Skeletal muscle cell (primary cell): ENCODE results near the gene PNMA8B.
"Not testable (repeated sequence)": the region's sequence is repeated elsewhere in the genome, so short reads cannot be mapped to it uniquely, and the experiment has no call there.

ENCODE experiments used
- DNase-seq: peaks from one replicate; pipeline ENCODE4 v3.0.0-alpha.2; 2010; ENCODE audit warnings: low read depth
- H3K4me3 ChIP-seq: 2 replicates; pipeline ENCODE4 v1.5.1; 2011; ENCODE audit warnings: low read depth, mild to moderate bottlenecking, control low read depth, low read length, moderate library complexity

Gene PNMA8B

DNA sequence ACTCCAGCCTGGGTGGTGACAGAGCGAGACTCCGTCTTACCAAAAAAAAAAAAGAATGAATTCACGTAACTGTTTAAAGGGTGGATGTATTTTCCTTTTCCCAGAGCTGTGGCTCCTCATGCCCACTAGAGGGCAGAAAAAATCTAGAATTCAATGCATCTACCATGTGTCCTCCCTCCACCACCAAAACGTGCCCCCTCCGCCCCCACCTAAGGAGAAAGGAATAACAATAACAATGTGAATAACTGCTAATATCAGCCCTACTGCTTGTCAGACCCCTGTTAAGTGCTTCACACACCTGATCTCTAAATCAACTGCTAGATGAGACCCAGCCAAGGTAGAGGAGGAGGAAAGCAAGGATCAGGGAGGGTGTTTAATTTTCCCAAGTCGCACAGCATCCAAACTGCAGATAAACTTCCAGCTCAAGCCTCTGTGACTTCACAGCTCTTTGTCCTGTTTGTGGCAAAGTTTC, 20.2 kb upstream of the PNMA8B start:
- H3K4me3 ChIP-seq, result no peak overlapping the region
- DNase-seq, result no peak

- no peak for DNase-seq
- no peak overlapping the region for H3K4me3 ChIP-seq
Measured at GRCh38 chr19:46515290-46515609, 19.6 kb upstream of the PNMA8B start.

DNA sequence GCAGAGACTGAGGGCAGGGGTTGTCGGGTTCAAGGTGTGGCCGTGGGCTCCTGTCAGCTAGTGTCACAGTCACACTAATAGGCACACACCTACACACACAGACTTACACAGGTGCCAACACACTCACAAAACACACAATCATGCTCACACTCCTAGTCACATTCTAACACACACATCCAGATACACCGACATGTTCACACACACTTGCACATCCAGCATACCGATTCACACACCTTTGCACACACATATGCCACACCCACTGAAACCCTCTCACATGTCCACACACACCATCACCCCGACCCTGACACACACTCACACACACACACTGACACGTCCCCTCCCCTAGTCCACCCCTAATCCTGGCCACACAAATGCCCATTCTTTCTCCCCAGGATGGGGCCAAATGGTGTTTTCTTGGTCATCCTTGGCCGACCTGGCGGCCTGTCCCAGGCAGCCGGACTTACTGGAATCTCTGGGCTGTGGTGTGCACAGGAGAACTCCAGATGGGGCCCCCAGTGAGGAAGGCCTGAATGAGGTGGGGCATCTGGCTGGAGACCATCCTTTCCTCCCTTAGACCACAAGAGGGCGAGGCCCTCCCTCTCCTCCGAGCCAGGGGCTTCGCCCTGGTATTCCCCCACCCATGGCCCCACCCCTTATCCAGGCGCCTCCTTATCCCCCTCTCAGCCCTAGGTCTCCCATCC, 19.1 kb upstream of the PNMA8B start:
- H3K4me3 ChIP-seq, result no peak overlapping the region
- DNase-seq, result no peak

GRCh38 chr19:46513461-46514236, 18.0 kb upstream of the PNMA8B start:
- DNase-seq, result peak; percentile 15
- no peak overlapping the region for H3K4me3 ChIP-seq

DNA sequence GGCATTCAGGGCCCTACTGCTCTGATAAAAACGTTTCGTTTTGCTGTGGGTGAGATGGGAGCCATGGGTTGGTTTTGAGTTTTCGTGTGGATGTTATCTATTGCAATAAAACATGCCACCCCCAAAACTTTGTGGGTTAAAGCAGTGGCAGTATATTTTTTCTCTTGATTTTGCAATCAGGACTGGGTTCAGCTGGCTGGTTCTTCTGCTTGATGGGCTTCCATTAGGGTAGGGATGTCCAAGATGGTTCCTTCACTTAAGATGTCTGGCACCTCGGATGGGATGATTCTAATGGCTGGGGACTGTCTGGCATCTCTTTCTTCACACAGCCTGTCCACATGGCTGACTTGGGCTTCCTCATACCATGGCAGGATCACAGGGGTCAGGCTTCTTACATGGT, 15.6 kb upstream of the PNMA8B start:
- H3K4me3 ChIP-seq, result no peak overlapping the region
- no peak for DNase-seq

DNA sequence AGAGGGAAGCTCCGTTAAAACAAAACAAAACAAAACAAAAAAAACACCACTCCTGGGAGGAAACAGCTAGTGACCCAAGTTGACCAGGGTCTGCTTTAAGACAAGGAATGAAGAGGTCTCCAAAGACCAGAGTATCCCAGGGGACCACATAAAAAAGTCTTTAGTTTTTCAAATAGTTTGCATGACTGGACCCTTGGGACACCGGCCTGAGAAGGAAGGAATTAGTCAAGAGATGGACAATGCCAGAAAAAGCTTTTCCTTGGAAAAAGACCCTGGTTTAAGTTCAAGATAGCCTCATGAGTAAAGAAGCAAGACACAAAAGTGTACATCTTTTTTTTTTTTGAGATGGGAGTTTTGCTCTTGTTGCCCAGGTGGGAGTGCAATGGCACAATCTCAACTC, 12.5 kb upstream of the PNMA8B start:
- DNase-seq, result no peak
- no peak overlapping the region for H3K4me3 ChIP-seq

DNA sequence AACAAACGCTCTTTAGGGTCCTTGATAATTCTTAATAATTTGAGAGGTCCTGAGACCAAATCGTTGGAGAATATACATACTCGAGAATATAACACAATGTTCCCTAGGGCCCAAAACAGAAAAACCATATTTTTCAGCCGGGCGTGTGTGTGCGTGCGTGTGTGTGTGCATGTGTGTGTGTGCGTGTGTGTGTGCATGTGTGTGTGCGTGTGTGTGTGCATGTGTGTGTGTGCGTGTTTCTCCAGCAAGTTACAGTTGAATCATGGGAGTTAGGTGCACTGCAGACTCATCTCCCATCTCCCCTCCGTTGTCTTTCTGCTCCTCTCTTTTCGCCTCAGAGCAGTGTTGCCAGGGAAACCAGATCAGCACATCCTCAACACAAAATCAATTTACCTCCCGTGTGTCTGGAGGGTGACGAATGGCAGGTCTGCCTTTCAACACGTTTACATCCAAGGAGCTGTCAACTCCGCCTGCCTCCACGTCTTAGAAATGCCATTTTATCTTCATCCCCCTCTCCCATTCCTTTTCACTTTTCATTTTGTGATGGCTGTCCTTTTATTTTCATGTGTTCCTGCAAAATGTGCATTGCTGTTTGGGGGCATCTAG, 8.3 kb upstream of the PNMA8B start:
- no peak overlapping the region for H3K4me3 ChIP-seq
- no peak for DNase-seq

DNA sequence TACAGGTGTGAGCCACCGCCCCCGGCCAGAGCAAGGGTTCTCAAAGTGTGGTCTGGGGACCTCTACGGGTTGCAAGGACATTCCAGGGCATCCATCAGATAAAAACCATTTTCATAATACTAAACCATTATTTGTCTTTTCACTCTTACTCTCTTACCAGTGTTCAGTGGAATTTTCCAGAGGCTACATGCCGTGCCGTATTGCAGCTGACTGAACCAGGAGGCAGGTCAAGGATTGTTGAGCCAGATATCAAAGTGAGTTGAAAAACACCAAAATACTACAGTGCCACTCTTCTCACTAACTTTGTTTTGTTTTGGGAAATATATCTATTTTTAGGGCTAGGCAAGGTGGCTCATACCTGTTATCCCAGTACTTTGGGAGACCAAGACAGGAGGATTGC, 7.2 kb upstream of the PNMA8B start:
- no peak overlapping the region for H3K4me3 ChIP-seq
- no peak for DNase-seq

GRCh38 chr19:46499692-46500091, 4.0 kb upstream of the PNMA8B start:
- DNase-seq, result no peak
- no peak overlapping the region for H3K4me3 ChIP-seq

GRCh38 chr19:46497773-46498172, 2.1 kb upstream of the PNMA8B start:
- no peak overlapping the region for H3K4me3 ChIP-seq
- DNase-seq, result no peak

DNA sequence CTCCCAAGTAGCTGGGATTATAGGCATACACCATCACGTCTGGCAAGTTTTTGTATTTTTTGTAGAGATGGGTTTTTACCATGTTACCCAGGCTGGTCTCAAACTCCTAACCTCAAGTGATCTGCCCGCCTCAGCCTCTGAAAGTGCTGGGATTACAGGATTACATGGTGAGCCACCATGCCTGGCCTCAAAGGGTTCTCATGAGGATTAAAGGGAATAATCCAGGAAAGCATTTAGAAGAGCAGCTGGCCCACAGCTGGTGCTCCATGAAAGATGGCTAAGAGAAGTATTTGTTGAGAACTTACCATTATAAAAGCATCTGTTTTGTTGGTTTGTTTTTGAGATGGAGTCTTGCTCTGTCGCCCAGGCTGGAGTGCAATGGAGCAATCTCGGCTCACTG, 1.2 kb upstream of the PNMA8B start:
- not testable (repeated sequence) for DNase-seq, H3K4me3 ChIP-seq

- DNase-seq, result no peak
- no peak overlapping the region for H3K4me3 ChIP-seq
Measured at GRCh38 chr19:46496304-46496703, 637 bp upstream of the PNMA8B start.

- DNase-seq, result no peak
- peak overlapping the region; percentile 47 for H3K4me3 ChIP-seq
Measured at GRCh38 chr19:46494941-46495785, 504 bp downstream of the PNMA8B start.

GRCh38 chr19:46494146-46494940, 1.3 kb downstream of the PNMA8B start:
- no peak for DNase-seq
- H3K4me3 ChIP-seq, result no peak overlapping the region

- DNase-seq, result no peak
- no peak overlapping the region for H3K4me3 ChIP-seq
Measured at GRCh38 chr19:46493236-46494145, 2.2 kb downstream of the PNMA8B start.

DNA sequence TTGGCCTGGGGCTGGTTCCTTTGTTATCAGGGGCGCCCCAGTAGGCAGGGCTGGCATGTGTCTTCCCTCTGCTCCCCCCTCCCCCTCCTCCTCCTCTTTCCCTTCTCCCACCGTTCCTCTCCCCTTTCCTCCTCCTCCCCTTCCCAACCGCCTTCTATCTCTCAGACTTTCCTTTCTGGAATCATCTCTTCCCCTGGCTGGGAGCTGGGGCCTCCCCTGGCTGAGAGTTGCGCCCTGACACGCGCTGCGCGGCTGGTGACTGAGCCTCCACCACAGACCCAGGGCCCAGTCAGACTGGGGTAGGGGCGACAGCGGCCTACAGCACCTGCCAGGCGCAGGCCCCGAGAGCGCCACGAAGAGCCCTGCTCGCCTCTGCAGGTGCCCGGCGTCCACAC, 2.8 kb downstream of the PNMA8B start:
- H3K4me3 ChIP-seq, result no peak overlapping the region
- DNase-seq, result no peak

- no peak overlapping the region for H3K4me3 ChIP-seq
- DNase-seq, result no peak
Measured at GRCh38 chr19:46491975-46492682, 3.5 kb downstream of the PNMA8B start.

GRCh38 chr19:46490774-46491173, 4.9 kb downstream of the PNMA8B start:
- H3K4me3 ChIP-seq, result no peak overlapping the region
- no peak for DNase-seq
